Measurements from ENCODE around the gene FGGY. TPM values are rescaled to one million over a fixed set of nuclear protein-coding genes. Genes with fewer than 3 reads are reported as not detected.
"Not testable (repeated sequence)": the region's sequence is repeated elsewhere in the genome, so short reads cannot be mapped to it uniquely, and the experiment has no call there.

Gene FGGY
- total and polyA plus RNA-seq, 2 donors (not counting 3 experiments of a cell fraction or from before 2014, with no cell fraction given): 5.6 to 6.4 TPM

- intact Hi-C loops (cut with micrococcal nuclease): no loop called here
- no peak for FAIRE-seq
- no TSS peak for BruUV-seq (replicated peaks)
These were observed 412.4 kb downstream of the FGGY start for GRCh38 chr1:59709333-59709732.

GRCh38 chr1:59710920-59711319 is 414.0 kb downstream of the FGGY start:
- H3K4me3 ChIP-seq (replicated peaks in 1 of 3; ENCODE audit: insufficient read depth in 1 of 3, low read depth in 1 of 3, low read length in 3 of 3); H3K4me2 ChIP-seq (ENCODE audit: insufficient read depth, low read length); H3K9me1 ChIP-seq (replicated peaks; ENCODE audit: control insufficient read depth, extremely low read depth, insufficient read depth, low read length); dilution Hi-C loops (cut with MboI; ENCODE audit: extremely low pct_ligation_motif_present, low sequenced_read_pairs); H3K9me3 ChIP-seq (replicated peaks; ENCODE audit: control insufficient read depth, insufficient read depth, low read length); H4K20me1 ChIP-seq (replicated peaks; ENCODE audit: control insufficient read depth, extremely low read depth, insufficient read depth, low read length); POLR2A ChIA-PET; BruUV-seq (replicated peaks); H3K4me1 ChIP-seq (ENCODE audit: control insufficient read depth, extremely low read depth, insufficient read depth, low read length); H3K27ac ChIP-seq (ENCODE audit: insufficient read depth, low read depth, low read length); intact Hi-C loops (cut with micrococcal nuclease); H3K36me3 ChIP-seq (ENCODE audit: control insufficient read depth in 2 of 2, extremely low read depth in 1 of 2, insufficient read depth in 2 of 2, low read length in 2 of 2); H3K79me2 ChIP-seq (ENCODE audit: control insufficient read depth, insufficient read depth, low read length); H3K9ac ChIP-seq (replicated peaks; ENCODE audit: extremely low read depth, insufficient read depth, low read length); DNase-seq (ENCODE audit: low read depth, low spot score); CTCF ChIA-PET; H2AFZ ChIP-seq (ENCODE audit: low read depth, low read length); H3K27me3 ChIP-seq (ENCODE audit: control insufficient read depth in 2 of 2, insufficient read depth in 2 of 2, low read length in 2 of 2); FAIRE-seq: not testable (repeated sequence)

More at GRCh38 chr1:59709333-59709732, 412.4 kb downstream of the FGGY start:
- POLR2A ChIA-PET: no interaction called here
- no peaks in the 10 kb centered on the region for H3K9me3 ChIP-seq (replicated peaks; ENCODE audit: control insufficient read depth, insufficient read depth, low read length)
- H3K4me2 ChIP-seq (ENCODE audit: insufficient read depth, low read length): no peak overlapping the region
- H3K4me1 ChIP-seq (ENCODE audit: control insufficient read depth, extremely low read depth, insufficient read depth, low read length): peaks cover 9% of the 10 kb centered on the region
- H3K79me2 ChIP-seq (ENCODE audit: control insufficient read depth, insufficient read depth, low read length): no peaks in the 10 kb centered on the region
- CTCF ChIA-PET: no interaction called here
- H3K27ac ChIP-seq (ENCODE audit: insufficient read depth, low read depth, low read length): no peak overlapping the region
- no peak for DNase-seq (ENCODE audit: low read depth, low spot score)
- no peaks in the 10 kb centered on the region for H3K27me3 ChIP-seq (ENCODE audit: control insufficient read depth in 2 of 2, insufficient read depth in 2 of 2, low read length in 2 of 2)
- no peak overlapping the region for H3K4me3 ChIP-seq (replicated peaks in 1 of 3; ENCODE audit: insufficient read depth in 1 of 3, low read depth in 1 of 3, low read length in 3 of 3)
- dilution Hi-C loops (cut with MboI; ENCODE audit: extremely low pct_ligation_motif_present, low sequenced_read_pairs): no loop called here
- TF ChIP-seq POLR2A (IDR thresholded peaks at IDR 0.05; ENCODE audit: low read depth, low read length) (no peak), GATA2 (IDR thresholded peaks at IDR 0.05; ENCODE audit: insufficient read depth, insufficient read length, low read depth, low read length) (no peak), CTCF (IDR thresholded peaks at IDR 0.05; ENCODE audit: extremely low read depth in 1 of 2, insufficient read depth in 1 of 2, low read depth in 1 of 2, low read length in 2 of 2) (no peak)
- no peak overlapping the region for H3K9ac ChIP-seq (replicated peaks; ENCODE audit: extremely low read depth, insufficient read depth, low read length)
- H3K36me3 ChIP-seq (ENCODE audit: control insufficient read depth in 2 of 2, extremely low read depth in 1 of 2, insufficient read depth in 2 of 2, low read length in 2 of 2): no peaks in the 10 kb centered on the region
- H4K20me1 ChIP-seq (replicated peaks; ENCODE audit: control insufficient read depth, extremely low read depth, insufficient read depth, low read length): no peaks in the 10 kb centered on the region
- H2AFZ ChIP-seq (ENCODE audit: low read depth, low read length): no peak overlapping the region
- no peaks in the 10 kb centered on the region for H3K9me1 ChIP-seq (replicated peaks; ENCODE audit: control insufficient read depth, extremely low read depth, insufficient read depth, low read length)

All from endothelial cell of umbilical vein (primary cell).